CD14-positive monocyte (primary cell): ENCODE results near the gene HOXD8. TPM values are rescaled to one million over a fixed set of nuclear protein-coding genes. Genes with fewer than 3 reads are reported as not detected.

Experiments
- DNase-seq, 3 donors: peaks; one replicate each; pipeline ENCODE4 v3.0.0-alpha.2; 2011 to 2022
- H2AFZ ChIP-seq: 2 replicates; pipeline ENCODE4 v1.6.0; 2012; ENCODE audit warnings: mild to moderate bottlenecking, low read depth, low read length, inconsistent platforms; ENCODE audit not compliant: insufficient read depth, poor library complexity, severe bottlenecking
- H3K27ac ChIP-seq, 2 donors: 1 replicate in 1 of 2; 2 replicates in 1 of 2; pipeline ENCODE4 v1.5.1; 2012 to 2013; ENCODE audit warnings: low read length in 2 of 2, control low read depth in 1 of 2, inconsistent platforms in 1 of 2, low read depth in 1 of 2, mild to moderate bottlenecking in 1 of 2
- H3K27me3 ChIP-seq, 2 donors: one replicate each; pipeline versions ENCODE4 v1.6.0 to v1.6.1; 2011 to 2013; ENCODE audit warnings: low read length in 2 of 2; ENCODE audit not compliant: control insufficient read depth in 2 of 2, insufficient read depth in 2 of 2
- H3K36me3 ChIP-seq, 2 donors: replicated peaks in 1 of 2; 1 replicate in 1 of 2; 2 replicates in 1 of 2; pipeline versions ENCODE4 v1.5.1 to v1.6.1; 2012 to 2013; ENCODE audit warnings: low read length in 2 of 2, control low read depth in 1 of 2, inconsistent platforms in 1 of 2, mild to moderate bottlenecking in 1 of 2; ENCODE audit not compliant: insufficient read depth in 2 of 2, control insufficient read depth in 1 of 2
- H3K4me1 ChIP-seq, 2 donors: 1 replicate in 1 of 2; 2 replicates in 1 of 2; pipeline versions ENCODE4 v1.5.1 to v1.6.1; 2012 to 2013; ENCODE audit warnings: low read length in 2 of 2, control low read depth in 1 of 2, inconsistent platforms in 1 of 2, mild to moderate bottlenecking in 1 of 2, moderate library complexity in 1 of 2; ENCODE audit not compliant: insufficient read depth in 2 of 2, control insufficient read depth in 1 of 2
- H3K4me2 ChIP-seq: replicated peaks from 2 replicates; pipeline ENCODE3; 2012; ENCODE audit warnings: low read length, moderate library complexity, mild to moderate bottlenecking; ENCODE audit not compliant: poor library complexity, severe bottlenecking; ENCODE audit errors: extremely low read depth
- H3K4me3 ChIP-seq, 3 experiments: fragments of 200-600 bp in 1 of 3; sonication (generic) in 1 of 3; replicated peaks in 1 of 3; 1 replicate in 2 of 3; 2 replicates in 1 of 3; pipeline ENCODE4 v1.5.1; 2011 to 2013; ENCODE audit warnings: low read length in 3 of 3, mild to moderate bottlenecking in 3 of 3, control low read depth in 2 of 3, low read depth in 2 of 3, inconsistent platforms in 1 of 3, moderate library complexity in 1 of 3
- H3K79me2 ChIP-seq: 2 replicates; pipeline ENCODE4 v1.6.0; 2012; ENCODE audit warnings: mild to moderate bottlenecking, control low read depth, inconsistent platforms, low read length, moderate library complexity; ENCODE audit not compliant: insufficient read depth
- H3K9ac ChIP-seq: 2 replicates; pipeline ENCODE4 v1.6.0; 2017; ENCODE audit warnings: low read length, mild to moderate bottlenecking; ENCODE audit not compliant: insufficient read depth, poor library complexity, severe bottlenecking
- H3K9me3 ChIP-seq, 2 donors: replicated peaks in 1 of 2; 1 replicate in 1 of 2; 2 replicates in 1 of 2; pipeline versions ENCODE4 v1.5.1 to v1.6.1; 2012 to 2013; ENCODE audit warnings: low read length in 2 of 2, control low read depth in 1 of 2; ENCODE audit not compliant: control insufficient read depth in 1 of 2, insufficient read depth in 1 of 2
- H4K20me1 ChIP-seq: 2 replicates; pipeline ENCODE4 v1.6.0; 2012; ENCODE audit warnings: mild to moderate bottlenecking, low read length, control low read depth, moderate library complexity; ENCODE audit not compliant: insufficient read depth
- H3K27ac Mint-ChIP-seq, 7 donors: one replicate each; pipeline ENCODE4 v1.8.0; 2020; ENCODE audit warnings: mild to moderate bottlenecking in 7 of 7, mixed read lengths in 7 of 7, moderate library complexity in 6 of 7, inconsistent platforms in 2 of 7
- H3K27me3 Mint-ChIP-seq, 3 donors: one replicate each; pipeline ENCODE4 v1.8.0; 2021 to 2022; ENCODE audit warnings: low read depth in 3 of 3, mild to moderate bottlenecking in 3 of 3, mixed read lengths in 3 of 3, moderate library complexity in 3 of 3, inconsistent platforms in 1 of 3
- H3K36me3 Mint-ChIP-seq, 2 donors: one replicate each; pipeline ENCODE4 v1.8.0; 2020; ENCODE audit warnings: mixed read lengths in 2 of 2, inconsistent platforms in 1 of 2, mild to moderate bottlenecking in 1 of 2
- H3K4me1 Mint-ChIP-seq: one replicate; pipeline ENCODE4 v1.8.0; 2020; ENCODE audit warnings: mild to moderate bottlenecking, mixed read lengths
- H3K4me3 Mint-ChIP-seq, 2 donors: one replicate each; pipeline ENCODE4 v1.8.0; 2020; ENCODE audit warnings: mild to moderate bottlenecking in 2 of 2, mixed read lengths in 2 of 2, moderate library complexity in 1 of 2
- H3K9me3 Mint-ChIP-seq, 7 donors: one replicate each; pipeline ENCODE4 v1.8.0; 2020 to 2022; ENCODE audit warnings: mixed read lengths in 7 of 7, mild to moderate bottlenecking in 6 of 7, moderate library complexity in 6 of 7, inconsistent platforms in 2 of 7
- WGBS: methylation state at CpG from one replicate; pipeline ENCODE4 v1.1.5; 2013; ENCODE audit warnings: missing lambda C conversion rate; ENCODE audit not compliant: insufficient coverage; 5-methylcytosine and 5-hydroxymethylcytosine counted together
- intact Hi-C, 2 donors: fragments of 100-400 bp; cut with micrococcal nuclease; formaldehyde crosslinking; loops; one replicate each; pipeline versions ENCODE4 v1.15.0 to v1.15.1; 2023
- polyA plus RNA-seq, 3 donors: library from polyadenylated mRNA; depleted of rRNA in 1 of 3; unstranded in 2 of 3; stranded (reverse) in 1 of 3; fragments of 300-500 nt in 2 of 3; fragments of >200 nt in 1 of 3; fragmentation: Illumina TruSeq in 2 of 3; gene quantifications; 1 replicate in 2 of 3; 2 replicates in 1 of 3; pipeline ENCODE4 v1.2.3, GENCODE V29; 2012 to 2021
- TF ChIP-seq, protein P1 (sequence below): fragments of 200-600 bp; IDR thresholded peaks from one replicate; pipeline ENCODE4 v1.8.0; 2022; ENCODE audit warnings: antibody characterized with exemption, mild to moderate bottlenecking

HOXD8 gene
- polyA plus RNA-seq, 3 donors, result not detected

DNA sequence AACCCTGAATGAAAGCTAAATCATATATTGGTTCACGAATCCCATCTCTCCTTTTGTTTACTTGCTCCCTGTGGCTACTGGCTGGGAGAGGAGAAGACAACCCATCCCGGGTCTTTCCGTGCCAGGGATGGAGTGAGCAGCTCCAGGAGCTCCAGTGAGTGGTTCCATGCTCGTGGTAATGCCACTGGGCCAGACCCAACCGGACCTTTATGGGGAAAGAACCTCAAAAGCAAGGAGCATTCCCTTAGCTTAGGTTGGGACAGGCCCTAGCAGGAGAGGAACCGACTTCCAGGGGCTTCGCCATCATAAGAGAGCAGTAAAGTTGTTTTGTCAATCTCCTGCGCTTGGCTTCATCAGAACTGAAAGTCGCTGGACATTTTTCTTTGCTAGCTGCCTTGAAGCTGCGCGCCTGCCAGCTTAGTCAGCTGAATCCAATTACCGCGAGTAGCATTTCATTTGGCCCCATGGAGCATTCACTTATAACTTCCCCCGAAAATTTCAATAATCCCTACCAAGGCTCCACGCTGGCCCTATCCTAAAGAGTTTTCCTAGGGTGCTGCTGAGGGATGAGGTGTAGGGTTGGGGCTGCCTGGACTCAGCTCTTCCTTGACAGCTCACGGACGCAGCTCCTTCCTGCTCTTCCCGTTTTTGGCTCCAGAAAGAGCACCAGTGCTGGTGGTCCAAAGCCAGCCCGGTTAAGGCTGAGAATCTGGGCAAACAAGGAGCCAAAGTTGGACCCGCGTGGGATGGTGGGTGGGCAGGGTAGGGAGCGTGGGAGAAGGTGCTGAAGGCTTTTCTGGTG, 32.5 kb downstream of the HOXD8 start:
- Mint-ChIP-seq H3K27ac (no peak overlapping the region), H3K9me3 (peaks cover 0 to 60% (median 27%) of the 10 kb centered on the region in 7 donors), H3K27me3 (peaks cover 97 to 100% (median 100%) of the 10 kb centered on the region in 3 donors), H3K4me1 (peaks cover 9% of the 10 kb centered on the region), H3K36me3 (peaks cover 0 to 8% of the 10 kb centered on the region in 2 donors), H3K4me3 (peak overlapping the region in 1 of 2 donors; percentile 70)
- no peak overlapping the region for H3K4me2 ChIP-seq
- no peak overlapping the region for H3K9ac ChIP-seq
- WGBS, result 5% methylated on average over 15 of the region's 22 CpGs
- H3K27me3 ChIP-seq, result peaks cover 86 to 100% of the 10 kb centered on the region in 2 donors
- H3K36me3 ChIP-seq, result no peaks in the 10 kb centered on the region
- intact Hi-C loops, result no loop called here
- no peaks in the 10 kb centered on the region for H4K20me1 ChIP-seq
- DNase-seq, result no peak
- no peaks in the 10 kb centered on the region for H3K4me1 ChIP-seq
- no peak overlapping the region for H3K4me3 ChIP-seq
- TF ChIP-seq, protein P1, sequence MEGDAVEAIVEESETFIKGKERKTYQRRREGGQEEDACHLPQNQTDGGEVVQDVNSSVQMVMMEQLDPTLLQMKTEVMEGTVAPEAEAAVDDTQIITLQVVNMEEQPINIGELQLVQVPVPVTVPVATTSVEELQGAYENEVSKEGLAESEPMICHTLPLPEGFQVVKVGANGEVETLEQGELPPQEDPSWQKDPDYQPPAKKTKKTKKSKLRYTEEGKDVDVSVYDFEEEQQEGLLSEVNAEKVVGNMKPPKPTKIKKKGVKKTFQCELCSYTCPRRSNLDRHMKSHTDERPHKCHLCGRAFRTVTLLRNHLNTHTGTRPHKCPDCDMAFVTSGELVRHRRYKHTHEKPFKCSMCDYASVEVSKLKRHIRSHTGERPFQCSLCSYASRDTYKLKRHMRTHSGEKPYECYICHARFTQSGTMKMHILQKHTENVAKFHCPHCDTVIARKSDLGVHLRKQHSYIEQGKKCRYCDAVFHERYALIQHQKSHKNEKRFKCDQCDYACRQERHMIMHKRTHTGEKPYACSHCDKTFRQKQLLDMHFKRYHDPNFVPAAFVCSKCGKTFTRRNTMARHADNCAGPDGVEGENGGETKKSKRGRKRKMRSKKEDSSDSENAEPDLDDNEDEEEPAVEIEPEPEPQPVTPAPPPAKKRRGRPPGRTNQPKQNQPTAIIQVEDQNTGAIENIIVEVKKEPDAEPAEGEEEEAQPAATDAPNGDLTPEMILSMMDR, result no peak
- peaks cover 4 to 53% of the 10 kb centered on the region in 2 donors for H3K9me3 ChIP-seq
- no peaks in the 10 kb centered on the region for H3K79me2 ChIP-seq
- no peak overlapping the region for H3K27ac ChIP-seq
- H2AFZ ChIP-seq, result no peak overlapping the region

DNA sequence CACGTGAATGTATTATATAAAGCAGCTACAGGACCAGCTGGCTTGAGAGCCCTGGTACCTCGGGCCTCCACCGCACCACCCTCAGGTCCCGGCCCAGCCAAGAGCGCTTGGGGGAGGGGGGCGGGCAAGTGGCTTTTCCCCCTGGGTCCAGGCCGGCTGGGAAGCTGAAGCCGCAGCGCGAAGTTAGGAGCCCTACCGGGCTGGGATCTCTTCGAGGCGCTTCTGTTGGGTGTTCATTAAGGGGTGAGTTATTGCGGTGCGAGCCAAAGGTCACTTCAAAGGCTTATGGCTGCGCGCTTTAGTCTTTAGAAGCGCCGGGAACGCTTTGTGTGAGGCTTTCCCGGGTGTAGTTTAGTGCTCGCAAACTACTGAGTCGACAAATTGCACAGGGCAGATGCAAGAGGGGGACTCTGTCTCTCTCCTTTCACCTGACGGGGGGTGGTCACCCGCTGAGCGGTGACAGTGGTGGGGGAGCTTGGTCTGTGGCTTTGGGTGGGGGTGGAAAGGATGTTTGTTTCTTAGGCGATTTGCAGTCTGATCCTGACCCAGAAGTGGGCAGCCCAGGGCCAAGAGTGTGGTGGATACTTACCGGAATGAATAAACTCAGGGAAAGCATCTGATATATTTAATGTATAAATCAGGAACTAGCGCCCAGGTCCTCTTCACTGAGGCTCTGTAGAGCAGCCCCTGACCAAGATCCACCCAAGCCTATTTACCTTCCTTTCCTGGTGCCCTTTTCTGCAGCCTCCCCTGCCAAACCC, 33.6 kb downstream of the HOXD8 start:
- H3K9ac ChIP-seq, result no peak overlapping the region
- Mint-ChIP-seq H3K27ac (no peak overlapping the region), H3K9me3 (peaks cover 0 to 52% (median 31%) of the 10 kb centered on the region in 7 donors), H3K4me1 (peaks cover 8% of the 10 kb centered on the region), H3K36me3 (peaks cover 0 to 8% of the 10 kb centered on the region in 2 donors), H3K27me3 (peaks cover 99 to 100% (median 100%) of the 10 kb centered on the region in 3 donors), H3K4me3 (peak overlapping the region in 1 of 2 donors; percentile 54)
- H2AFZ ChIP-seq, result no peak overlapping the region
- H3K27ac ChIP-seq, result no peak overlapping the region
- H3K4me2 ChIP-seq, result no peak overlapping the region
- H3K4me3 ChIP-seq, result no peak overlapping the region
- H3K79me2 ChIP-seq, result no peaks in the 10 kb centered on the region
- H3K27me3 ChIP-seq, result peaks cover 86 to 100% of the 10 kb centered on the region in 2 donors
- TF ChIP-seq, protein P1, result no peak
- WGBS, result 8% methylated on average over 24 of the region's 29 CpGs
- H4K20me1 ChIP-seq, result no peaks in the 10 kb centered on the region
- no peak for DNase-seq
- H3K9me3 ChIP-seq, result peaks cover 4 to 50% of the 10 kb centered on the region in 2 donors
- no peaks in the 10 kb centered on the region for H3K4me1 ChIP-seq
- H3K36me3 ChIP-seq, result no peaks in the 10 kb centered on the region
- intact Hi-C loops, result no loop called here
